DOHH2 (cell line): ENCODE data around the gene UBE2QL1.

Source experiments
- H3F3A ChIP-seq: fragments of 200-600 bp; sonication (generic), shearing (Covaris generic); 2 replicates; pipeline ENCODE4 v1.6.0; 2016; ENCODE audit warnings: antibody characterized with exemption, mild to moderate bottlenecking; ENCODE audit not compliant: control insufficient read depth, insufficient read depth
- H3K27ac ChIP-seq: fragments of 200-600 bp; sonication (generic); 2 replicates; pipeline ENCODE4 v1.5.1; 2014; ENCODE audit warnings: low read depth, mild to moderate bottlenecking, low read length, moderate library complexity
- H3K27me3 ChIP-seq: fragments of 200-600 bp; sonication (generic); 2 replicates; pipeline ENCODE4 v1.6.1; 2014; ENCODE audit warnings: mild to moderate bottlenecking, low read length, mixed read lengths; ENCODE audit not compliant: control insufficient read depth
- H3K36me3 ChIP-seq: fragments of 200-600 bp; sonication (generic); 2 replicates; pipeline ENCODE4 v1.6.1; 2014; ENCODE audit warnings: mild to moderate bottlenecking, low read length, moderate library complexity, mixed read lengths; ENCODE audit not compliant: control insufficient read depth
- H3K4me1 ChIP-seq: fragments of 200-600 bp; sonication (generic); 2 replicates; pipeline ENCODE4 v1.6.1; 2014; ENCODE audit warnings: mild to moderate bottlenecking, low read length, mixed read lengths; ENCODE audit not compliant: control insufficient read depth
- H3K4me2 ChIP-seq: fragments of 200-600 bp; sonication (generic); 2 replicates; pipeline ENCODE4 v1.6.0; 2014; ENCODE audit warnings: mild to moderate bottlenecking, low read length, moderate library complexity
- H3K4me3 ChIP-seq: fragments of 200-600 bp; sonication (generic); 2 replicates; pipeline ENCODE4 v1.5.1; 2014; ENCODE audit warnings: mild to moderate bottlenecking, low read length, mixed read lengths
- H3K79me2 ChIP-seq: fragments of 200-600 bp; sonication (generic); 2 replicates; pipeline ENCODE4 v1.6.1; 2014; ENCODE audit warnings: mild to moderate bottlenecking, low read length, mixed read lengths; ENCODE audit not compliant: control insufficient read depth
- H3K9me2 ChIP-seq: fragments of 200-600 bp; sonication (generic); replicated peaks from 2 replicates; pipeline ENCODE4 v1.6.1; 2014; ENCODE audit warnings: mild to moderate bottlenecking, low read length, mixed read lengths; ENCODE audit not compliant: control insufficient read depth
- H3K9me3 ChIP-seq: fragments of 200-600 bp; sonication (generic); 2 replicates; pipeline ENCODE4 v1.6.1; 2014; ENCODE audit warnings: antibody characterized with exemption, low read length, mixed read lengths; ENCODE audit not compliant: control insufficient read depth, insufficient read depth
- H4K20me1 ChIP-seq: fragments of 200-600 bp; sonication (generic); 2 replicates; pipeline ENCODE4 v1.6.0; 2014; ENCODE audit warnings: low read depth, mild to moderate bottlenecking, antibody characterized with exemption, low read length, moderate library complexity; ENCODE audit not compliant: control insufficient read depth, insufficient read depth
- CTCF ChIP-seq: fragments of 200-600 bp; sonication (generic); IDR thresholded peaks from one replicate; pipeline ENCODE4 v1.5.1; 2014; ENCODE audit warnings: antibody characterized with exemption, mild to moderate bottlenecking, low read depth, low read length; ENCODE audit not compliant: poor library complexity, severe bottlenecking
- EZH2phosphoT487 ChIP-seq: fragments of 200-600 bp; sonication (generic); IDR thresholded peaks from 2 replicates; pipeline ENCODE4 v1.6.1; 2017; ENCODE audit warnings: borderline replicate concordance, mild to moderate bottlenecking, antibody characterized with exemption, low read length, moderate library complexity, mixed read lengths

UBE2QL1 gene

GRCh38 chr5:6480133-6481051 lies 31.7 kb downstream of the UBE2QL1 start:
- H3K4me1 ChIP-seq, result peaks cover 7% of the 10 kb centered on the region
- H3K27me3 ChIP-seq, result no peaks in the 10 kb centered on the region
- H3K36me3 ChIP-seq, result no peaks in the 10 kb centered on the region
- no peak overlapping the region for H3K4me3 ChIP-seq
- H3F3A ChIP-seq, result no peaks in the 10 kb centered on the region
- no peaks in the 10 kb centered on the region for H4K20me1 ChIP-seq
- H3K79me2 ChIP-seq, result no peaks in the 10 kb centered on the region
- H3K9me2 ChIP-seq, result no peaks in the 10 kb centered on the region
- H3K9me3 ChIP-seq, result no peaks in the 10 kb centered on the region
- no peak for TF ChIP-seq EZH2phosphoT487
- TF ChIP-seq CTCF, result no peak
- no peak overlapping the region for H3K27ac ChIP-seq
- H3K4me2 ChIP-seq, result no peak overlapping the region

GRCh38 chr5:6482735-6483134 lies 34.1 kb downstream of the UBE2QL1 start:
- peaks cover 20% of the 10 kb centered on the region for H3K4me1 ChIP-seq
- no peaks in the 10 kb centered on the region for H3K27me3 ChIP-seq
- H3K9me2 ChIP-seq, result no peaks in the 10 kb centered on the region
- no peak overlapping the region for H3K27ac ChIP-seq
- H3K36me3 ChIP-seq, result no peaks in the 10 kb centered on the region
- H4K20me1 ChIP-seq, result no peaks in the 10 kb centered on the region
- no peaks in the 10 kb centered on the region for H3K9me3 ChIP-seq
- H3K4me3 ChIP-seq, result no peak overlapping the region
- no peak for TF ChIP-seq CTCF
- no peak for TF ChIP-seq EZH2phosphoT487
- H3K4me2 ChIP-seq, result no peak overlapping the region
- H3K79me2 ChIP-seq, result no peaks in the 10 kb centered on the region
- no peaks in the 10 kb centered on the region for H3F3A ChIP-seq

- no peaks in the 10 kb centered on the region for H3F3A ChIP-seq
- no peak overlapping the region for H3K4me3 ChIP-seq
- no peaks in the 10 kb centered on the region for H3K36me3 ChIP-seq
- H3K4me2 ChIP-seq, result no peak overlapping the region
- peaks cover 20% of the 10 kb centered on the region for H3K4me1 ChIP-seq
- H3K79me2 ChIP-seq, result no peaks in the 10 kb centered on the region
- no peaks in the 10 kb centered on the region for H4K20me1 ChIP-seq
- no peak overlapping the region for H3K27ac ChIP-seq
- no peaks in the 10 kb centered on the region for H3K9me2 ChIP-seq
- no peak for TF ChIP-seq EZH2phosphoT487
- no peak for TF ChIP-seq CTCF
- H3K27me3 ChIP-seq, result no peaks in the 10 kb centered on the region
- no peaks in the 10 kb centered on the region for H3K9me3 ChIP-seq
These were observed 35.3 kb downstream of the UBE2QL1 start for GRCh38 chr5:6483880-6484382.
